Rectal smooth muscle tissue (tissue), 1 donor: ENCODE measurements around the gene PACSIN1.

Experiments used
- H3K27ac ChIP-seq: one replicate; pipeline ENCODE4 v1.7.0; 2013; ENCODE audit warnings: low read depth, low read length, inconsistent platforms
- H3K27me3 ChIP-seq: one replicate; pipeline ENCODE4 v1.7.0; 2013; ENCODE audit warnings: low read length; ENCODE audit not compliant: control insufficient read depth, insufficient read depth
- H3K36me3 ChIP-seq: one replicate; pipeline ENCODE4 v1.7.0; 2013; ENCODE audit warnings: low read length; ENCODE audit not compliant: control insufficient read depth, insufficient read depth
- H3K4me1 ChIP-seq: one replicate; pipeline ENCODE4 v1.7.0; 2013; ENCODE audit warnings: low read length; ENCODE audit not compliant: control insufficient read depth, insufficient read depth
- H3K4me3 ChIP-seq: one replicate; pipeline ENCODE4 v1.7.0; 2013; ENCODE audit warnings: low read length
- H3K9ac ChIP-seq: one replicate; pipeline ENCODE4 v1.7.0; 2013; ENCODE audit warnings: low read length

Gene PACSIN1

DNA sequence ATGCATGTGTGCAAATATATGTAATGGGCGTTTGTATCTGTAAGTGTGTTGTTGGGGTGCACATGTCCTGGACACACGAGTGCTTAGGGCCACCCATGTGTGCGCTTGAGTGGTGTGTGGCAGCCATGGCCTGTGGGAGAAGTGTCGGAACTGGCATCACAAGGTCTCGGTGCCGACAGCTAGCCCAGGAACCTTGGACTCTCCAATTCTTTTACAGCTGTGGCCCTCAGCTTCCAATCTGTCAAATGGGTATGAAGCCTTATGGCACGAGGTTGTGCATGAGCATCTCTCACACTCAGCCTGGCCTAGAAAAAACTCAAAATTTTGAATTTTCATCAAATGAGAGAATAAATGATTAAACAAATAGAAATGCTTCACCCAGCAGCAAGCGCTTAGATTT, 48.2 kb downstream of the PACSIN1 start:
- Histone ChIP-seq H3K27me3 (peaks cover 4% of the 10 kb centered on the region), H3K36me3 (no peaks in the 10 kb centered on the region), H3K4me1 (no peaks in the 10 kb centered on the region), H3K9ac (no peak overlapping the region), H3K4me3 (no peak overlapping the region), H3K27ac (no peak overlapping the region)

DNA sequence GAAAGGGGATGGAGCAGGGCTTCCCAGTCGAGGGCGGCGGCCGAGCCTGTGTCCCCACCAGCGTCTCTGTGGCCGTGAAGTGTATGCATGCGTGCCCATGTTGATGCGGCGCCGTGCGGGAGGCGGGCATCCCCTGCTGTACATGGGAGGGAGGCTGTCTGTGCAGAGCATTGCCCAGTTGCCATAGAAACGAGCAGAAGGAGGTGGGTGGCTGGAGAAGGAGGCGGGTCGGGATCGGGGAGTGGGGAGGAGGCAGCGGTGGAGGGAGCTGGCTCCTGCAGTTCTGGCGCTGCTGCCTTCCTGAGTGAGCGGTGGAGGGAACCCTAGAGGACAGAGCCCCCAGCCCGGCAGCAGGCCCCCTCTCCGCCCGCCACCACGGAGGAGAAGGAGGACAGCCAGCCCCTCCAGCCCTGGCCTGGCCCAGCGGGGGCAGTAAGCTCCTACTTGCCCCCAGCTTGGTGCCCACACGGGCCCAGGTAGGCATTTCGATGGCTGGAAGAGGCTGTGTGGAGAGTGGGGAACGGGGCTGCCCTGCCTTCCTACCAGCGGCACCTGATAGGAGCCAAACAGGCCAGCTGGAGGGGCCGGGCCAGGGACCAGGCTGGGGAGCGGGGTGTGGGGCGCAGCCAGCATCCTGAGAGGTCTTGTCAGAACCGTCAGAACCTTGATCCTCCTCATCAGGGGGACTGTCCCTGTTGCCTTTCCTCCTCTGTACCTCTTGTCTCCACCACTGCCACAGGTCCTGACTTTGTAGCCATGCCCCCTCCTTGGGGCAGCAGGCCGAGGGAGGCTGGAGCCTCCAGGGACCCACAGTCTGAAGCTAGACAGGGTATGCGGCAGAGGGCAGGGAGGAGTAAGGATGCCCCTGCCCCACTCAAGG, 49.0 kb downstream of the PACSIN1 start:
- Histone ChIP-seq H3K27me3 (peaks cover 4% of the 10 kb centered on the region), H3K27ac (no peak overlapping the region), H3K4me3 (no peak overlapping the region), H3K4me1 (no peaks in the 10 kb centered on the region), H3K9ac (no peak overlapping the region), H3K36me3 (no peaks in the 10 kb centered on the region)

DNA sequence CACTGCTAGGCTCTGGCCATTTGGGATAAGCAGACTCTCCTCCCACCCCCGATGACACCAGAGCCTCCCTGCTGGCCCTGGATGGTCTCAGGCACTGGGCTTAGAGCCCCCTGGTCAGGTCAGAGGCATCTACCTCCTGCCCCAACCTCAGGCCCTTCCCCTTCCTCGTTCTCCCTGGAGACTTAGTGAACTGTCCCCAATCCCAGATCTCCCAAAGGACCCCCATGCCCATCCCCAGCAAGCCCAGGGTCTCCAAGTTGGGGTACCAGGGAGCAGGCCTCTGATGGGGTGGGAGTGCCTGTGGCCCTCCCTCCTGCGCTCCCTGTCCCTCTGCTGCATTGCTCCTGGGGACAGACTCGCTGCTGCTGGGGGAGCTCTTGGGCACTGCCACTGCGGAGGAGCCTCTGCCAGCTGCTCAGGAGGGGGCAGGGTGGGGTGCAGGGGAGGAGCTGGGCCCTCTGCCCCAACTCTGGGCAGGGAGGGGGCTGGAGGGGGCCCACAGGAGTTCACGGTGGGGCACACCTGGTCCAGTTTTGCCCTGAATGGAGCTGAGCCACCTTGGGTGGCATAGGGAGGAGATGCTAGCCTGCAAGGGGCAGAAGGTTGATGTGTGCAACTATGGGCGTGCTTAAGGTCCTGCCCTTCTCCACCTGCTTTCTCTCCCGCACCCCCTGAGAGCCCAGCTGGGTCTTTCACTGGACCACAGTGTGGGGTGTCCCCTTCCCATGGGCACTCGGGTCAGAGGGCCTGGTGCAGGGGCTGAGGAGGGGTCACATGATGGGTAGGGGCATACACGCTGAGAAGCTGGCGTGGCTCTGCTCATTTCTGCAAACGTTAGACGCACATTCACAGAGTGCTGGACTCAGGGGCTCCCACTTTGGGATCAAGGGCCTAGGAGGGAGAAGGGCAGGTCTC, 49.9 kb downstream of the PACSIN1 start:
- no peak overlapping the region for H3K9ac ChIP-seq
- H3K4me3 ChIP-seq: no peak overlapping the region
- H3K27ac ChIP-seq: no peak overlapping the region

DNA sequence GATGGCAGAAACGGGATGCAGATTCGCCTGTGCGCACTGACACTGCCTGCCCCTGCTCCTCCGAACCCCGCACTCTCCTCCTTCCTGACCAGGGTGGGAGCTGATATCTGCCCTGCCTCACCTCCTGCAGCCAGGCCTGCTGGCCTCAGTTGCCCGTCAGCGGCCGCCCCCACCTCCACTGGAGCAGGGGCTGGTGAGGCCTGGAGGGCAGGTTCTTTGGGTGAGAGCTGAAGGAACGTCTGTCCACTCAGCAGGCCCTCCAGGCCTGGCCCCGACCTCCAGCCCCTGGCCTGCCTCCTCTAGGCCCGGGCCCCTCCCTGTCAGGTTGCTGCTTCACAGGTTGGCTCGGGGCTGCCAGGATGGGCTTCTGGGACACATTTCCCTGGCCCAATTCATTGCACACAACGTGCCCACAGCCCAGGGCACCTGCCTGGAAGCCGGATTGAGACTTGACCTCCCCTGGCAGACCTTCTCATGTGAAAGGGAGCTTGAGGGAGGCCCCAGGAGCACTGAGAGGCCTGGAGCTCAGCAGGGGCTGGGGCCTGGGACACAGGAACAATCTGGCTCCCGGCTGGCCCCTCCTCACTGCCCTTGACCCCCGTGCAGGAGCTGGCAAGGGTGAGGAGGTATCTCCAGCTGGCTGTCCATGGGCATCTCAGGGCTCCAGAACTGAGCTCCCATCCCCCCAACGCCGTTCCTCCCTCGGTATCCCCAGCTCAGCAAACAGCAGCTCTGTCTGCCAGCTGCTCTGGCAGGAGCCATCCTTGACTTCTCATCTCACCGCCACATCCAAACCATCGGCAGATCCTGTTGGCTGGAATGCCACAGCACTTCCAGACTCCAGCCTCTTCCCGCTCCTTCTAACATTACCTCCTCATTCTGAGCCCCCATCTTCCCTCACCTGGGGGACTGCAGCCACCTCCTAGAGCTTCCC, 50.8 kb downstream of the PACSIN1 start:
- no peaks in the 10 kb centered on the region for H3K4me1 ChIP-seq
- H3K9ac ChIP-seq: no peak overlapping the region
- no peaks in the 10 kb centered on the region for H3K36me3 ChIP-seq
- peaks cover 4% of the 10 kb centered on the region for H3K27me3 ChIP-seq
- no peak overlapping the region for H3K27ac ChIP-seq
- no peak overlapping the region for H3K4me3 ChIP-seq

More for the DNA sequence above, 49.9 kb downstream of the PACSIN1 start:
- H3K36me3 ChIP-seq: no peaks in the 10 kb centered on the region
- H3K4me1 ChIP-seq: no peaks in the 10 kb centered on the region
- peaks cover 4% of the 10 kb centered on the region for H3K27me3 ChIP-seq

DNA sequence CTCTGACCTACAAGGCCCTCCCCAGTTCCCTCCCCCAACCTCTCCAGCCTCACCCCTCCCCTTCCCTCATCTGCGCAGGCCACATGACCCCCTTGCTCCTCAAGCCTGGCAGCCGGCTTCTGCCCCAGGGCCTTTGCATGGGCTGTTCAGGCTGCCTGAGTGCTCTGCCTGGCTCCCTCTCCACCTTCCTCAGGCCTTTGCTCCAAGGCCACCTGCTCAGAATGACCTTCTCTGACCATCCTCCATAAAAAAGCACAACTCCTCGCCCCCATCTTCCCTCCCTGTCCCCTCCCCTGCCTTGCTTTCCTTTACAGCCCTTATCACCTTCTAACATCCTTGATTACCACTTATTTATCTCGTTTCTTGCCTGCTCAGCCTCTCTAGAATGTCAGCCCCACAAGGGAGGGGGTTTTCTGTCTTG, 51.6 kb downstream of the PACSIN1 start:
- Histone ChIP-seq H3K27ac (no peak overlapping the region), H3K4me1 (no peaks in the 10 kb centered on the region), H3K27me3 (peaks cover 4% of the 10 kb centered on the region), H3K36me3 (no peaks in the 10 kb centered on the region), H3K4me3 (no peak overlapping the region), H3K9ac (no peak overlapping the region)

DNA sequence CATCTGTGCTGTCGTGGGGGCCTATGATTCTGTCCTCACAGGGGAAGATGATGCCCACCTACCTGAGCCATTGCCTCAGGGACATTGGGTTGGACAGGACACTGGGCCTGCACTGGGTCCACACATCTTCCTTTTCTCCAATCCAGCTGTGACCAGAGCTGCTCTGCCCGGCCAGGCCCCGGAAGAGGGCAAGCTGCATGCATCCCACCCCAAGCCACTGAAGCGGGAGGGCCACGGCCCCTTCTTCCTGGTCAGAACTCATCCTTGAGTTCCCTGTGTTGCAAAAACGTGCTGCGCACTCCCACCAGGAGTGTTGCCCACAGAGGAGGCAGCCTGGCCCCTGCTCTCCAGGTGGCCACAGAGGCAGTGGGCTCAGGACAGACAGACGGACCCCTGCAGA, 52.1 kb downstream of the PACSIN1 start:
- Histone ChIP-seq H3K36me3 (no peaks in the 10 kb centered on the region), H3K4me1 (no peaks in the 10 kb centered on the region), H3K9ac (no peak overlapping the region), H3K27ac (no peak overlapping the region), H3K27me3 (peaks cover 4% of the 10 kb centered on the region), H3K4me3 (no peak overlapping the region)

DNA sequence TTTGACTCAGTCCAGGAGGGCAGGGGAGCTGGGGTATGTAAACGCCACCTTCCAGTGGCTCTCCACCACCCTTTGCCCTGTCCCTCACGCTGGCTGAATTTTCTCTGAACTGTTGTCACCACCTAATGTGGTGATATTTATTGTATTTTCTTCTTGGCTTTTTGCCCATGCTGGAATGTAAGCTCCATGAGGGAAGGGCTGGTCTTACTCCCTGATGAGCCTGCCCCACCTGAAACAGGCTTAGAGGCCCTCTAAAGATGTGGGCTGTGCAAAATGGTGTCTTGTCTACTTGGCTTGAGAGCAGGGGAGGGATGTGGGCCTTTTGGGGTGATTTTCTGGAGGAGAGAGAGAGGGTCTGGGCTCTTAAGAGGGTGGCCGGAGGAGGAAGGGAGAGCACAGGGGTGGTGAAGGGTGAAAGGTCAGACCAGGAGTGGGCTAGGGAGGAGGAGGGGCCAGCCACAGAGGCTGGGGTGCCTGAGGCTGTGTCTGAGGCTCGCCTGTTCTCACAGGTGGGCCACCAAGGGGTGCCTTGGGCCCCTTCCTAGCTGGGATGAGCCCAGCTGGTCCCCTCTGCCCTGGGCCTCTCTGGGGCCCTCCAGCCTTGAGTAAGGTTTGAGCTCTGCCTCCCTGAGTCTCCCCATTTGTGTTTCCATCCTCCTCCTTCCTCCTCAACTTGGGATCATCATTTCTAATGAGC, 52.9 kb downstream of the PACSIN1 start:
- no peak overlapping the region for H3K4me3 ChIP-seq
- no peak overlapping the region for H3K9ac ChIP-seq
- peaks cover 4% of the 10 kb centered on the region for H3K27me3 ChIP-seq
- no peaks in the 10 kb centered on the region for H3K4me1 ChIP-seq
- H3K27ac ChIP-seq: no peak overlapping the region
- H3K36me3 ChIP-seq: no peaks in the 10 kb centered on the region

DNA sequence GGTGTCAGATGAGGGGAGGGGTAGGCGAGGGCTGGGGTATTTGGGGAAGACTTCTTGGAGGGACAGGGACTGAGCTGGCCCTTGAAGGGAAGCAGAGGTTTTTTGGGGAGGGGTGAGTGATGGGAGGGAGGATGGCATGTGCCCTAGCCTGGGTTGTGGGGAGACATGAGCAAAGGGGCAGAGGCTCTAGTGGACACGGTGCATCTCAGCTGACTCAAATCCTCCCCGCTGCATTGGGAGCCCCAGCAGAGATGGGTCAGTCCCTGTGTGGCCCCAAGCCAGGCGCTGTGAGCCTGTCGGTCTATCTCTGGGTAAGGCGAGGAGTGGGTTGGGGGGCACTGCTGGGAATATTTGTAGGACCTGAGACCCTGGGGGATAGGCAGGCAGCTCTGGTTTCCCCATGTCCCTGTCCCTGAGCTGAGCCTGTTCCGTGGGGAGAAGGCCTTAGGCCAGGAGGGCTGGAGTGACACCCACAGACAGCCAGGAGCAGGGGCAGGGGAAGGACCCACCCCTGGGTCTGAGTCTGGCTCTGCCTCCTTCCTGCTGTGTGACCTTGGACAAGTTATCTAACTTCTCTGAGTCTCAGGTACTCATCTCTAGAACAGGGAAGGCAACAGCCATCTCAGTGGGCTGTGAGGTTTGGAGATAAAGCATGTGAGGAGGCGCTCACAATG, 54.2 kb downstream of the PACSIN1 start:
- H3K36me3 ChIP-seq: no peaks in the 10 kb centered on the region
- no peak overlapping the region for H3K4me3 ChIP-seq
- H3K9ac ChIP-seq: no peak overlapping the region
- H3K4me1 ChIP-seq: no peaks in the 10 kb centered on the region
- peaks cover 3% of the 10 kb centered on the region for H3K27me3 ChIP-seq
- H3K27ac ChIP-seq: no peak overlapping the region

DNA sequence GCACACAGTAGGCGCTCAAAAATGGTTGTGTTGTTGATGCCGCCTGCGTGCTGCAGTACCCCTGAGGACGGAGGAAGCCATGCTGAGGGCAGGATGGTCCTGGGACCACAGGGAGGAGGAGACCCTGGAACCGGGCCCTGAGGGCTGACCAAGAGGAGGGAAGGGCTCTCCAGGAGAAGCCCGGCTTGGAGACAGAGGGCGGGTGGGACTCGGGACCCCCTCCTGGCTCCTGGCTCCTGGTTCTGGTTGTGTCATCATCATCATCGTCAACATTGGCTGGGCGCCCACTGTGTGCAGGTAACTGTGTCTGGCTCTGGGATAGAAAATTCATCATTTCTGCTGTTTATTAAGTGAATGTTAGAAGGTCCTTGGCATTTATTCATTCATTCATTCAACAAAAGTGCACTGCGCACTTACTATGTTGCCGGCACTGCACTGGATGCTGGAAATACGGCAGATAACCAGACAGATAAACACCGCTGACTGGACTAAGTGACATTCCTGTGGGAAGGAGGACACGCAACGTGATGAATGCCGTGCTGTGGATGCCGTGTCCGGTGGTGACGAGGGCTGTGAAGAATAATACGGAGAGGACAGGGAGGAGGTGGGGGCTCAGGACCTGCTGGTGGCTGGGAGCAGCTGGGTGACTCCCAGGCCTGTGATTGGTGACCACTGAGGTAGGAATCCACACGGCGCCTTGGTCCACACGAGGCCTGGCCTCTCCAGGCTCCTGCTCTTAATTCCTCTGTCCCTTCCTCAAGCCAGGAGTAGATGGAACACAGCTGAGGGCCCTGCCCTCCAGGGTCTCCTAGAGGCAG, 55.0 kb downstream of the PACSIN1 start:
- Histone ChIP-seq H3K4me1 (no peaks in the 10 kb centered on the region), H3K9ac (no peak overlapping the region), H3K4me3 (no peak overlapping the region), H3K27me3 (no peaks in the 10 kb centered on the region), H3K27ac (no peak overlapping the region), H3K36me3 (no peaks in the 10 kb centered on the region)

DNA sequence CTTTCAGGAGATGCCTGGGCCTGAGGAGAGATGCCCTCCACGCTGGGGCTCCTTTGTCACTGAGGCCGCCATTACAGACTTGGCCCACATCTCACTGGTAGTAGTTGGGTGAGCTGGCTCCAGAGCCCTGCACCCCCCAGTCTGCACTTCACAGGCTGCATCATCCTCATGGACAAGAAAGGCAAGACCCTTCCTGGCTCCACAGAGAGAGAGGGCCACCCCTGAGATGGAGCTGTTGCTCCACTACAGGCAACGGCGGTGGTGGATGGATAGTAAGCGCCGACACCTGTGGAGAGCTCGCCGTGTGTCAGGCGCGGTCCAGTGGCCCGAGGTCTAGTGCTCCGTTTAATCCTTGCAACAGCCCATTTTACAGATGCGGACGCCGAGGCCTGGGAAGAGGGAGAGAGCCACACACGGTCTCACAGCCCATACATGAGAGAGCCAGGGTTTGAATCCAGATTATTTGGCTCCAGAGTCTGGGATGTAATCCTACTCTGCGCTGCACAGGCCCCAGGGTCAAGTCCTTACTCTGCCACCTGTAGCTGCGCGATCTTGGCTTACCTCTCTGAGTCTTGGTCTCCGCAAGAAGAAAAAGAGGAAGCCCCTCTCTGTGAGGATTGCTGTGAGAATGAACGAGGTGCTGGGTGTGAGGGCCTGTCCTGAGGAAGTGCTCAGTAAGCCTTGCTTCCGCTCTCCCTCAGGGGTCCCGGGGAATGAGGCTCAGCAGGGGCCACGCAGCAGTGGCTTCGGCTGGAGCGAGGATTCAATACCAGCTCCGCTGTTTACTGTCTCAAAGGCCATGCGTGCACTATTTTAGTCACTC, 55.8 kb downstream of the PACSIN1 start:
- Histone ChIP-seq H3K36me3 (no peaks in the 10 kb centered on the region), H3K27ac (no peak overlapping the region), H3K9ac (no peak overlapping the region), H3K4me3 (no peak overlapping the region), H3K27me3 (no peaks in the 10 kb centered on the region), H3K4me1 (no peaks in the 10 kb centered on the region)
